Adrenal gland (tissue), 12 donors: Measurements from ENCODE around the gene LRRC8D. TPM values are rescaled to one million over a fixed set of nuclear protein-coding genes. Genes with fewer than 3 reads are reported as not detected.

ENCODE experiments used
- DNase-seq, 7 donors: peaks; one replicate each; pipeline ENCODE4 v3.0.0-alpha.2; 2019 to 2020
- H3K27ac ChIP-seq, 5 donors: fragments of 200-600 bp; sonication (generic) in 4 of 5; 1 replicate in 3 of 5; 2 replicates in 2 of 5; pipeline versions ENCODE4 v1.5.1 to v1.8.0; 2016 to 2020; ENCODE audit warnings: mild to moderate bottlenecking in 1 of 5
- H3K27me3 ChIP-seq: fragments of 200-600 bp; 2 replicates; pipeline ENCODE4 v1.8.0; 2021
- H3K36me3 ChIP-seq, 2 donors: fragments of 200-600 bp; replicated peaks in 1 of 2; 1 replicate in 1 of 2; 2 replicates in 1 of 2; pipeline versions ENCODE4 v1.5.1 to v1.8.0; 2018 to 2022
- H3K4me1 ChIP-seq, 2 donors: fragments of 200-600 bp; replicated peaks in 1 of 2; 1 replicate in 1 of 2; 2 replicates in 1 of 2; pipeline versions ENCODE4 v1.5.1 to v1.8.0; 2018 to 2021
- H3K4me3 ChIP-seq, 4 donors: fragments of 200-600 bp; sonication (generic) in 3 of 4; one replicate each; pipeline ENCODE4 v1.5.1; 2016 to 2018
- H3K9me3 ChIP-seq, 3 donors: fragments of 200-600 bp; sonication (generic) in 1 of 3; replicated peaks in 1 of 3; 1 replicate in 2 of 3; 2 replicates in 1 of 3; pipeline versions ENCODE4 v1.5.1 to v1.8.0; 2016 to 2021
- POLR2A ChIP-seq, 2 donors: fragments of 450-650 bp; IDR thresholded peaks; one replicate each; pipeline ENCODE4 v1.6.1; 2017; ENCODE audit warnings: antibody characterized with exemption in 2 of 2, mild to moderate bottlenecking in 2 of 2, moderate library complexity in 1 of 2
- WGBS, 4 donors: extraction: QIAGEN DNeasy Blood & Tissue Kit in 2 of 4; methylation state at CpG; one replicate each; pipeline versions ENCODE4 v1.1.5 to v1.1.7; 2013 to 2017; 5-methylcytosine and 5-hydroxymethylcytosine counted together
- intact Hi-C, 2 donors: fragments of 100-400 bp; cut with DNase I; formaldehyde crosslinking; loops; one replicate each; pipeline versions ENCODE4 v1.14.1 to v1.15.0; 2022 to 2023
- polyA plus RNA-seq, 3 donors: library from polyadenylated mRNA; stranded (reverse); fragments of 200-250 nt in 2 of 3; fragments of 350-450 nt in 1 of 3; fragmentation: Illumina TruSeq in 1 of 3; extraction: RNeasy Lipid Tissue Mini Kit (QIAGEN cat#74804) in 1 of 3; gene quantifications; one replicate each; pipeline ENCODE4 v1.2.3, GENCODE V29; 2013 to 2014
- total RNA-seq, 9 donors: library from RNA; depleted of rRNA in 4 of 9; stranded (reverse); fragments of >200 nt in 4 of 9; fragments of 120-200 nt in 1 of 9; fragmentation: NEBNext Ultra II Directional in 1 of 9; extraction: Animal tissue kit (Norgen Biotek cat#: 25700) in 1 of 9; gene quantifications; one replicate each; pipeline versions ENCODE4 v1.1.0 to v1.2.4, GENCODE V29; 2013 to 2023
- TF ChIP-seq, protein P1 (sequence below), 6 experiments: fragments of 450-650 bp in 4 of 6; fragments of 200-600 bp in 2 of 6; sonication (generic) in 1 of 6; IDR thresholded peaks; 1 replicate in 5 of 6; 2 replicates in 1 of 6; pipeline versions ENCODE4 v1.5.1 to v1.8.0; 2016 to 2021; ENCODE audit warnings: antibody characterized with exemption in 6 of 6, mild to moderate bottlenecking in 2 of 6, moderate library complexity in 1 of 6
- donor health status: healthy with polysubstance abuse.
- donor health status: Bipolar disorder and iron deficiency.
- donor health status: DM: yes; HTN: yes; CAD: no.
- donor health status: DM: no; HTN: no; CAD: no.
- donor health status: DM: no; HTN: no; CAD: no.
- donor health status: DM: yes; HTN: yes; CAD: no.

The LRRC8D gene
- total and polyA plus RNA-seq, 12 donors: 13.9 to 79.8 (median 57.2) TPM

DNA sequence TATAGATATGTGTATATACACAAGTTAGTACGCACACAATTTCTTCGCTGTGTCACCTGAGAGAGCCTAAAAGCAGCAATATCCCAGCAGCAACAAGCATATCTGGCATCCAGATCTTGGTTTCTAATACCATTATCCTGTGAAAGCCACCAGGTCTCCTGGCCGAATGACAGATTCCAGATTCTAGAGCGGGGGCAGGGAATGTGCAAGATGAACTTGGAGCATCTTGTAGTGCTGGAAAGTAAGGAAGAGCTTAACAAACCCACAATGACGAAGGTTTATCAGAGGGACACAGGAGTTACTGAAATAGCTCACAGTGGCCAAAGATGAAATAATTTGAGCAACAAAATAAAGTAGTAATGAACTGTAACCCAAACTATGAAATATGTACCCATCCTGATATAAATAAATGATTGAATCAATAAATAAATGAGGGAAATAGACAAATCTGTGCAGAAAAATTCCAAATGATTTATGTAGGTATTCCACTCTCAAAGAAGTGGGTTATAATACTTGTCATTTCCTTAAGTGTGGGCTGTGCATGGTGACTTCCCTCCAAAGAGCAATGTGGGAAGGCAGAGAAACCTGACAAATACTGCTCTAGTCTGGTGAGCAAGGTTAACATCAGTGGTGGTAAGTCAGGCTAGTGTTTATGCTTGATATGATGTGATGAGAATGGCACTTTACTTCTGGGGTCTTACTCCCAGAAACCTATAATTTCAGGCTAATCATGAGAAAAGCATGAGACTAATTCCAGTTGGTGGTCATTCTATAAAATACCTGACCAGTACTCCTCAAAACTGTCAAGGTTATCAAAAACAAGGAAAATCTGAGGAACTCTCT, 67.9 kb downstream of the LRRC8D start:
- Histone ChIP-seq H3K27ac (no peak overlapping the region), H3K4me1 (peaks cover 0 to 9% of the 10 kb centered on the region in 2 donors), H3K9me3 (no peaks in the 10 kb centered on the region), H3K4me3 (no peak overlapping the region), H3K36me3 (no peaks in the 10 kb centered on the region), H3K27me3 (no peaks in the 10 kb centered on the region)
- 79 to 94% (median 87%) methylated on average over 5 of the region's 5 CpGs for WGBS, 4 donors
- no peak for DNase-seq
- intact Hi-C loops: no loop called here
- no peak for TF ChIP-seq POLR2A (IDR thresholded peaks at IDR 0.05)

DNA sequence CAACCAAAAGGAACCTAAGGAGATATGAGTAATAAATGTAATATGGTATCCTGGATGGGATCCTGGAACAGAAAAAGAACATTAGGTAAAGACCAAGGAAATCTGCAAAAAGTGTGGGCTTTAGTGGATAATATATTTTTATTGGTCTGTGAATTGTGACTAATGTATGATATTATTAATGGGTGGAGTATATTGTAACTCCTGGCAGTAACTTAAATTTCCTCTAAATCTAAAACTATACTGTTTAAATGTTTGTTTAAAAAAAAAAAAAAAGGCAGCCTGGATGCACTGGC, 68.4 kb downstream of the LRRC8D start:
- Histone ChIP-seq H3K9me3 (no peaks in the 10 kb centered on the region), H3K4me3 (no peak overlapping the region), H3K36me3 (no peaks in the 10 kb centered on the region), H3K27me3 (no peaks in the 10 kb centered on the region), H3K4me1 (peaks cover 0 to 9% of the 10 kb centered on the region in 2 donors), H3K27ac (no peak overlapping the region)
- no peak for DNase-seq
- intact Hi-C loops: no loop called here
- no peak for TF ChIP-seq POLR2A (IDR thresholded peaks at IDR 0.05)
- TF ChIP-seq, protein P1, sequence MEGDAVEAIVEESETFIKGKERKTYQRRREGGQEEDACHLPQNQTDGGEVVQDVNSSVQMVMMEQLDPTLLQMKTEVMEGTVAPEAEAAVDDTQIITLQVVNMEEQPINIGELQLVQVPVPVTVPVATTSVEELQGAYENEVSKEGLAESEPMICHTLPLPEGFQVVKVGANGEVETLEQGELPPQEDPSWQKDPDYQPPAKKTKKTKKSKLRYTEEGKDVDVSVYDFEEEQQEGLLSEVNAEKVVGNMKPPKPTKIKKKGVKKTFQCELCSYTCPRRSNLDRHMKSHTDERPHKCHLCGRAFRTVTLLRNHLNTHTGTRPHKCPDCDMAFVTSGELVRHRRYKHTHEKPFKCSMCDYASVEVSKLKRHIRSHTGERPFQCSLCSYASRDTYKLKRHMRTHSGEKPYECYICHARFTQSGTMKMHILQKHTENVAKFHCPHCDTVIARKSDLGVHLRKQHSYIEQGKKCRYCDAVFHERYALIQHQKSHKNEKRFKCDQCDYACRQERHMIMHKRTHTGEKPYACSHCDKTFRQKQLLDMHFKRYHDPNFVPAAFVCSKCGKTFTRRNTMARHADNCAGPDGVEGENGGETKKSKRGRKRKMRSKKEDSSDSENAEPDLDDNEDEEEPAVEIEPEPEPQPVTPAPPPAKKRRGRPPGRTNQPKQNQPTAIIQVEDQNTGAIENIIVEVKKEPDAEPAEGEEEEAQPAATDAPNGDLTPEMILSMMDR (IDR thresholded peaks at IDR 0.05): no peak

DNA sequence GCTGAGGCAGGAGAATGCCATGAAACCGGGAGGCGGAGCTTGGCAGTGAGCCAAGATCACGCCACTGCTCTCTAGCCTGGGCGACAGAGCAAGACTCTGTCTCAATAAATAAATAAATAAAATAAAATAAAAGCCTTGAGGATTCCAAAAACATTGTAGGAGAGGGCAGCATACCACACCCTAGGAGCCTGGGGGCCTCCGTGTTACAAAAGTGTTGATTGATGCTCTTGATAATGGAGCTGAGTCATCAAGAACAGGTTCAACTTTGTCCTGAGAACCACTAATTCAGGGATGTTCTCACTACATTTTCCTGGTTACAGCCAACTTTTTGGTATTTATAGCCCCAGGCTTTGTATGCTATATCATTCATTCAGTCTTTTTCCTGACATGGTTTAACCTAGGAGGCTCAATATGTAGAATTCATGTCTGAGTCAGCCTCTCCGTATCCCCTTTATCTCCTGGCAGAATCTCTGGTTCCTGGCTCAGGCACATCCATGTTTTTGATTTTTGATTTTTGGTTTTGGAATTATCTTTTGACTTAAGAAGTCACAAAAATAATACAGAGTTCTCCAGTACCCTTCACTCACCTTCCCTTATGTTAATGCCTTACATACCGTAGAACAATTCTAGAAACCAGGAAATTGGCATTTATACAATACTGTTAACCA, 69.4 kb downstream of the LRRC8D start:
- intact Hi-C loops: no loop called here
- DNase-seq: peak in 3 of 7 donors; percentile 32 to 53 (median 49)
- H3K4me1 ChIP-seq: peaks cover 0 to 9% of the 10 kb centered on the region in 2 donors
- no peaks in the 10 kb centered on the region for H3K36me3 ChIP-seq
- H3K9me3 ChIP-seq: no peaks in the 10 kb centered on the region
- TF ChIP-seq POLR2A (IDR thresholded peaks at IDR 0.05): no peak
- TF ChIP-seq, protein P1 (IDR thresholded peaks at IDR 0.05): no peak
- H3K4me3 ChIP-seq: no peak overlapping the region
- WGBS, 4 donors: 48 to 54% (median 53%) methylated on average over 7 of the region's 7 CpGs
- peak overlapping the region in 1 of 5 donors; percentile 17 for H3K27ac ChIP-seq
- H3K27me3 ChIP-seq: no peaks in the 10 kb centered on the region

DNA sequence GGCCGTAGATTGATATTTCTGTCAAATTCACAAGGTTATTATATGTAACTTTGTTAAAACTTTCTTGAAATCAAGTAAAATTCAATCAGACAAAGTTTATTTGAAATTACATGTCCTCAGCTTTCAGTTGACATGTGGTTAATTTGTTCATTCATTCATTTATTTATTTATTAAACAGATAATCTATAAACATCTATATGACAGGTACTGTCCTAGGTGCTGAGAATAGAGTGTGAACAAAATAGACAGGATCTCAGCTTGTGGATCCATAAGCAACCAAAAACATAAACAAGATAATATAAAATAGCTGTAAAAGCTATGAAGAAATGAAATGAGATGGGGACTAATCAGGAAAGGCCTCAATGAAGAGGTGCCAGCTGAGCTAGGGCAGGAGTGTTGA, 72.0 kb downstream of the LRRC8D start:
- no peak for TF ChIP-seq POLR2A (IDR thresholded peaks at IDR 0.05)
- intact Hi-C loops: no loop called here
- DNase-seq: no peak
- WGBS, 4 donors: 93 to 100% (median 100%) methylated on average over 1 of the region's 1 CpG
- H3K27me3 ChIP-seq: no peaks in the 10 kb centered on the region
- H3K4me1 ChIP-seq: peaks cover 7 to 17% of the 10 kb centered on the region in 2 donors
- H3K9me3 ChIP-seq: no peaks in the 10 kb centered on the region
- H3K36me3 ChIP-seq: no peaks in the 10 kb centered on the region
- no peak overlapping the region for H3K4me3 ChIP-seq
- no peak overlapping the region for H3K27ac ChIP-seq
